ENCODE data around the gene ZFYVE28.

Gene ZFYVE28

GRCh38 chr4:2270341-2271165 is 147.9 kb downstream of the ZFYVE28 start:
- DNase-seq: no peak
- no peak for ATAC-seq

GRCh38 chr4:2269618-2270163 is 148.8 kb downstream of the ZFYVE28 start:
- ATAC-seq (no peak), DNase-seq (no peak)

DNA sequence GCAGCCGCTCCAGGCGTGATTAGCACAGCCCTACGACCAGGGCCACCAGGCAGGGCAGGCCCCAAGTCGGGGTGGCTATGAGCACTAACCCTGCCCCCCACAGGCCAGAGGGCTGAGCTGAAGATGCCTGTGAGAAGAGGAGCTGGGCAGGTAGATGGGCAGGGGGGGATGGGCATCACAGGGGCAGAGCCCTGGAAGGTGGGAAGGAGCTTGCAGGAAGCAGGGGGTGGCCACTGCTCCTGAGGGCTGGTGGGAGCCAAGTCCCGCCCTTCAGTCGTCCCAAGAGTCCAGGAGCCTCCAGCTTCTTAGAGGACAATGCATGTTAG is 149.3 kb downstream of the ZFYVE28 start:
- ATAC-seq (no peak), DNase-seq (no peak)

GRCh38 chr4:2268357-2269205 is 149.9 kb downstream of the ZFYVE28 start:
- DNase-seq (no peak), ATAC-seq (no peak)

DNA sequence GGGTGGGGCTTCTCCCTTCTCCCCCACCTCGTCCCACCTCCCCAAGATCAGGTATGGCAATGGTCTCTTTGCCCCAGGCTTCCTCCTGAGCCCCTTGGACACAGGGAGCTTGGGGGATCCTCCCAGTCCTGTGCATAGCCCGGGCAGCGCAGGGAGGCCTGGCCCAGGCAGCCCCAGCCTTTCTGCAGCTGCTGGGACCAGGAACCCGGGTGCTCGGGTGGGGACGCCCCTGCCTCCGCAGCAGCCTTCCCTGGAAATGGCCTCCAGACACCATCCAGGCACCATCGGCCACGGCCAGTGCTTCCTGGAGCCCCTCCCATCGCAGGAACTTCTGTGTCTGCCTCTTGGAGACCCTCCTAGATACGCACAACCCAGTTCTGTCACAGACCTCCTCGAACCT is 150.6 kb downstream of the ZFYVE28 start:
- no peak for DNase-seq
- ATAC-seq: no peak

DNA sequence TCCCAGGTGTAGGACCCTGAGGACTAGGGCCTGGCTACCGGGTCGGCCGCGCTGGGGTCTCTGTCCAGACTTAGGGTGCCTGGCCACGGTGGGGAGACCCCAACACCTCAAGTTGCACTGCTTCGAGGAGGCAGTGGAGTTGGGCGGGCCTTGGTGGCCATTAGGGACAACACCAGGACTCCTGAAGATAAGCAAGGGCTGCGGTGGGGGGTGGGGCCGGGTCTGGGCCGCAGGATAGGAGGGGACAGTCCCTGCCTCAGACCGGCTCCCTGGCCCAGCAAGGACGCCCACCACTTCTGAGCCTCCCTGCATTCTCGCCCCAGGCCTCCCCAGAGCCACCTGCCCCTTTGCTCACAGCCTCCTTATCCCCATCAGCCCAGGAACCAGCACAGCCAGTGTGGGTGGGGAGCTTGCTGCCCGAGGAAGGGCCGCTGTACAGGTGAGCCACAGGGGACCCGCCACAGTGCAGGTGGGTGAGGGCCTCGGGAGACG is 151.1 kb downstream of the ZFYVE28 start:
- no peak for DNase-seq
- ATAC-seq: no peak

DNA sequence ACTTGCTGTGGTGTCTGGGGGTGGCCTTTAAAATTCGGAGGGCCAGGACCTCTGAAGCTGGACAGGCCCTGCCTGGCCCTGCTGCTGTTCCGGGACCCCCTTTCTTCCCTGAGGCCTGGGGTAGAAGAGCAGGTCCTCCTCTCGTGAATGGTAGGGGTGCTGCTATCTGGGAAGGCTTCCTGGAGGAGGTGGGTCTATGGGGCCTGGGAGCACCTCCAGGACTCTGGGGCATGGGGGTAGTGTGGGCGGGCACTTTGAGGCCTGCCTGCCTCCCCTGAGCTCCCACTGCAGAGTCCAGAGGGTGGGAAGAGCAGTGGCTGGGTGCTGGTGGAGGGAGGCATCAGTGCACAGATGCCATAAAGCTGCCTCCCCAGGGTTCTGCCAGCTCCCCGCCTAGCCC is 151.6 kb downstream of the ZFYVE28 start:
- ATAC-seq: no peak
- no peak for DNase-seq

GRCh38 chr4:2266181-2266580 is 152.3 kb downstream of the ZFYVE28 start:
- ATAC-seq (no peak), DNase-seq (no peak)

- no peak for ATAC-seq
- DNase-seq: no peak
These were observed 153.0 kb downstream of the ZFYVE28 start for GRCh38 chr4:2265113-2266110.

GRCh38 chr4:2264481-2265041 is 153.9 kb downstream of the ZFYVE28 start:
- DNase-seq (no peak), ATAC-seq (no peak)

- DNase-seq: no peak
- no peak for ATAC-seq
These were observed 154.5 kb downstream of the ZFYVE28 start for GRCh38 chr4:2263926-2264321.

- ATAC-seq (no peak), DNase-seq (no peak)
These were observed 155.5 kb downstream of the ZFYVE28 start for GRCh38 chr4:2262944-2263250.

DNA sequence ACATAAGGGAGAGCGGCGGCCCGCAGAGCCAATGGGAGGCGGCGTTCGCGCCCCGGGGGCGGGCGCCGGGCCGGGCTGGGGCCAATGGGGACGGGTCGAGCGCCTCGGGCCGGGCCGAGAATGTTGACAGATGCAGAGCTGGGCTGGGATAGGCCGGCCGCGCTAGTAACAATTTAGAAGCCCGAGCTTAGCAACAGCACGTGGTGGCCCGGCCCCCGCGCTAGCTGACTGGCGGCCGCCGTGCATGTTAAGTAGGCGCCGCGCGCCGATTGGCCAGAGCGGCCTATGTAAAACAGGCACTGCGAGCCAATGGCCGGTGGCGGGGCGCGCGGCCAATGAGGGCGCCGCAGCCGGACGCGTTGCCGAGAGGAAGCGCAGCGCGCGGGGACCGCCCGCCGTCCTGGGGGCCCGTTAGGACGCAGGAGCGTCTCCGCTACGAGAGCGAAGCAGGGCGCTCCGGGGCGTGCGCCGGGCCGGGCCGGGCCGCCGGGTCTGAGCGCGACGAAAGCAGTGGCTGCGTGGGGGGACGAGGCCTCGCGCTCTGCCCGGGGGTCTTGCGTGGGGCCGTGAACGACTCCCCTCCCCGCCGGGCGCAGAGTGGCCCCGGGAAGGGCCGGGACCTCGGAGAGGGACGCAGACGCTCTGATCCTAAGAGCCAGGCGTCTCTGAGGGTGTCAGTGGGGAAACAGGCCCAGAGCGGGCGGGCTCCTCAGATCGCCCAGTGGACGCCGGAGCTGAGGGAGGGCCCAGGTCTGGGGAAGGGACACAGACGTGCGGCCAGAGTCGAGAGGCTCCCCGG is 156.1 kb downstream of the ZFYVE28 start:
- ATAC-seq (peak; percentile 96), DNase-seq (peak; percentile 96)

DNA sequence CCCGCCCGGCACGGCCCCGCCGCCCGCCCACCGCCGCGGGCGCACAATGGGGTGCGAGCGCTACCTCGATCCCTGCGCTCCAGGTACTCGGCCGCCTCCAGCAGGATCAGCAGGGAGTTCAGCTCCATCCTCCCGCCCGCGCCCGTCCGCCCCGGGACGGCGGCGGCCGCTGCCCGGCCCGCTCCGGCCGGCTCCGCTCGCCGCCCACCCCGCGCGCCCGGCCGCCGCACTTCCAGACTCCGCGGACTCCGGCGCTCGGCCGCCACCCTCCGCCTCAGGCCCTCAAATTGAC is 156.6 kb downstream of the ZFYVE28 start, which contains the start of gene MXD4:
Gene MXD4 (minus strand): TSS at position 257 of the 292 bp plus-strand sequence. CDS start 129 bp downstream, at position 128.
- ATAC-seq: no peak
- DNase-seq: no peak

GRCh38 chr4:2261110-2261852 is 157.2 kb downstream of the ZFYVE28 start:
- ATAC-seq: peak; percentile 4

GRCh38 chr4:2260344-2261109 is 157.9 kb downstream of the ZFYVE28 start:
- ATAC-seq: no peak
- DNase-seq: no peak

More at GRCh38 chr4:2261110-2261852, 157.2 kb downstream of the ZFYVE28 start:
- DNase-seq: peak; percentile 67

DNA sequence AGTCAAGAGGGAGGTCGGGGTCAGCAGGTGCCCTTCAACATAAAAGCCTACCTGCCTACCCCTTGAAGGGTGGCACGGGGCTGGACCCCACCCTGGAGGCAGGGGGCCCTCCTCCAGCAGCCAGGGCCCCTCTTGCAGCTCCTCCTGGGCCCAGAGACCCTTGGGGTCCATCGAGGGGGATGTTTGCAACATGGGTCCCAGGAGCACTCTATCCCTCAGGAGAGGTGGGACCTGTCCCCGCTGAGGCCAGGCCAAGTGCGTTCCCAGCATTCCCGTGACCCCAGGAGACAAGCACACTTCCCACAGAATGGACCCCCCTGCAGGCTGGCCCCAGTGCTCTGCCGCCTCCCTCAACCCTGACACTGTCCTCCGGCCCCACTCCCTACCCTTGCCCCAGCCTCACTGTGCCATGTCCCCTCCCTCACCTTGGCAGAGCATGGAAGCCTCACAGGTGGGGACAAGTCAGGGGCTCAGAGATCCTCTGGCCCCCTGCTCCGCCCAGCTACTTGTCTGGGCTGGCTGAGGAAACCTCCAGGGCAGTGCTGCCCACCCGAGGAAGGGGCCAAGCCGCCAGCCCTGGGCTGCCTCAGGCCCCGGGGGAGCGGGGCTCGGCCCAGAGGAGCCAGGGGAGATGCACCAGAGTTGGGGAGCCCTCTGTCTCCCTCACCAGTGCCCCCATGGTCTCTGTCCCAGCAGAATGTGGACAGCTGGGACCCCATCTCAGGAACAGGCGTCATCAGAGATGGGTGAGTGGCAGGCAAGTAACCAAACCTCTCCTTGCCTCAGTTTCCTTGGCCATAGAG is 158.7 kb downstream of the ZFYVE28 start:
- DNase-seq (no peak), ATAC-seq (no peak)

DNA sequence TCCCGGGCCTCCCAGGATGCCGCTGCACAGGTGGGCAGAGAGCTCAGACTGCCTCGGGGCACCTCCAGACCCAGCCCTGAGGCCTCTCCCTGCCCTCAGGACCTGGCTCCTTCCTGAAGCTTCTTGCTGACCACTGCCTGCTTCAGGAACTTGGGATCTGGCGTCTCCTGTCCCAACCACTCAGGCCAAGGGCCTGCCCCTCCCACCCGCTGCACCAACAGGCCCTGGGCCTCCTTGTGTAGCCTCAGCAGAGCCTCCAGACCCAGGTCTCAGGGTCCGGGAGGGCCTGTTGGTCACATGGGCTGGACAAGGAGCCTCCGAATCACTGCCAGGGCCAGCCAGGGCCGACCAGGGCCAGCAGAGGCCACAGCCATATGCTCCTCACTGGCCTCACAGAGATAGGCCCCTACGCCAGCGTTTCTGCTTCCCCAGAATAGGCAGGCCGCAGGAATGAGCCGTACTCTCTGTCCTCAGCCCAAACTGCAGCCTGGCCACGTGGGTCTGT is 159.4 kb downstream of the ZFYVE28 start:
- no peak for DNase-seq
- no peak for ATAC-seq
